ENCODE measurements around the gene OSBPL6.
"Not testable (repeated sequence)": the region's sequence is repeated elsewhere in the genome, so short reads cannot be mapped to it uniquely, and the experiment has no call there.

OSBPL6 gene

DNA sequence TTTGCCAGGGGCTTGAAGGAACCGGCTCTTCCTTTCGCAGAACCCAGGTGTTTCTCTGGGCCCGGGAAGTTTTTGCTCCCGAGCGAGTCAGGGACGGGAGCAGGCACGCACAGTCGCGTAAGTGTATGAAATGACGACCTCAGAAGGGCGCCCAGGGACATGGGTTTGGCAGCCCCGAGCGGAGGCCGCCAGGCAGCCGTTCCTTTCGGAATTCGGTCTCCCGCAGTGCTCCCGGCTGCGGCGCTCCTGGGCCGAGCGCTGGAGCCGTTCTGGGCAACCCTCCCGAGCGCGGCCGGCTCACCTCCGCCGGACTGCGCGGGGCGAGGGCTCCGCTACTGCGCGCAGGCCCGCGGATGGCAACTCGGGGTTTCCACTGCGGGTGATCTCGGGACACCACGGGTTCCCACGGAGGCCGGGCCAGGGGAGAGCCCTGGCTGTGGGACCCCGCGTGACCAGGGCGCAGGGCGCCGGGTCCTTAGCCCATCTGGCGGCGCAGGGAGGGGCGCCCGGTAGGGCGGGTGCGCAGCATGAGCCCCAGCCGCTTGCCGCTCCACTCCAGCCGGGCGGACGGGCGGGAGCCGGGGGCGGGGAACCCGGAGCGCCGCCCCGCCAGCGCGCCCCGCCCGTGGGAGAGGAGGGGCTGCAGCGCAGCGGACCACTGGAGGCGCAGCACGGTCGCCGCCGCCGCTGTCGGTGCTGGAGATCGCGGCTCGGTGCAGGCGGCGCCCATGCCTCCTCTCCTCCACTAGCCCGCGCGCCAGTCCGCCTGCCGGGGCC lies at the start of gene OSBPL6:
Gene OSBPL6, plus strand, starts transcription at position 690 of the 777 bp plus-strand sequence. CDS start 111,673 bp downstream, outside the sequence.
- peak; percentile 65 for DNase-seq

DNA sequence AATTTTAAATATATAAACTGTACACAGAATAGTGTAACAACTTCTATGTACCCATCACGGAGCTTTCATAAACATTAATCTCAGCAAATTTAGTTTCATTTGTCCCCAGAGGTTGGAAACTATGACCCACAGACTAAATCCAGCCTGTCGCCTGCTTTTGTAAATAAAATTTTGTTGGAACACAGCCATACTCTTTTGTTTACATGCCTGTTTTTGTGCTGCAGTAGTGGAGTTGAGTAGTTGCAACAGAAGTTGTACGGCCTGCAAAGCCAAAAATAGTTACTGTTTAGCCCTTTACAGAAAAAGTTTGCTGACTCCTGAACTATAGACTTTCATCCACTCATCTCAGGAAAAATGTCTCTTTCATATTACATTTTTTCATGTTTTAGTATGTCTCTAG lies 42.3 kb upstream of the OSBPL6 start:
- no peak for DNase-seq

DNA sequence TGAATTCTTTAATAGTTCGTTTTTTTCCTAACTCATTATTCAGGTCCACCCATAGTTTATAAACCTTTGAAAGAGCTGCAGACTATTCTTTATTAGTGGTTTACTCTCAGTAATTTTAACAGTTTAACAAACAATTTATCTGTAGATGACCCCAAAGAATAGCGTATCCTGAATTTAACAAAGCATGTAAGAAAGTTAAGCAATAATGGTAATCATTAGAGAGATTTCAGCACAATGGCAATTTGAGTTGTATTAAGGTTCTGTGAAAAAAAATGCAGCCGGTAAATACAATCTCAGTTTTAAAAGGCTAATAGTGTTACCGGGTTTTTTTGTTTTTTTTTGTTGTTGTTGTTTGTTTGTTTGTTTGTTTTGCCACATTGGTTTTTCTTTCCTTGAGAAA lies 41.8 kb upstream of the OSBPL6 start:
- no peak for DNase-seq

DNA sequence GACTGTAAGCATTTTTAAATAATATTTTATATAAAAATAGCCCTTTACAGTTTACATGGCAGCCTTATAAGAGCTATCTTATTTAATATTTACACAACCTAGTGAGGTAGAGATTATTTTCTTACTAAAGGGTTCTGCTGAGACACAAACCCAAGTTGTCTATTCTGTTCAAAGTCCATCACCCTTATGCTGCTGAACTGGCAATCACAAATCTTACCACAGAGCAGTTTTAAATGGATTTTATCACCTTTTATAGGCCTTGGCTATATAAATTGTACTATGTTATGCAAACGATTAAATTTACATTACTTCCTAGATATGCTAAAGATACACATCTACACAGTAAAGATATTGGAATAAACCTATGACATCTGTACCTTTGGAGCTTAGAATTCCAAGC lies 41.3 kb upstream of the OSBPL6 start:
- DNase-seq = no peak

DNA sequence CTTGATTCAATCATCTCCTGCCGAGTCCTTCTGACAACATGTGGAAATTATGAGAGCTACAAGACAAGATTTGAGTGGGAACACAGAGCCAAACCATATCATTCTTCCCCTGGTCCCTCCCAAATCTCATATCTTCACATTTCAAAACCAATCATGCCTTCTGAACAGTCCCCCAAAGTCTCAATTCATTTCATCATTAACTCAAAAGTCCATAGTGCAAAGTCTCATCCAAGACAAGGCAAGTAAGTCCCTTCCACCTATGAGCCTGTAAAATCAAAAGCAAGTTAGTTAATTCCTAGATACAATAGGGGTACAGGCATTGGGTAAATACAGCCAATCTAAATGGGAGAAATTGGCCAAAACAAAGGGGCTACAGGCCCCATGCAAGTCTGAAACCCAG lies 40.4 kb upstream of the OSBPL6 start:
- not testable (repeated sequence) for DNase-seq

DNA sequence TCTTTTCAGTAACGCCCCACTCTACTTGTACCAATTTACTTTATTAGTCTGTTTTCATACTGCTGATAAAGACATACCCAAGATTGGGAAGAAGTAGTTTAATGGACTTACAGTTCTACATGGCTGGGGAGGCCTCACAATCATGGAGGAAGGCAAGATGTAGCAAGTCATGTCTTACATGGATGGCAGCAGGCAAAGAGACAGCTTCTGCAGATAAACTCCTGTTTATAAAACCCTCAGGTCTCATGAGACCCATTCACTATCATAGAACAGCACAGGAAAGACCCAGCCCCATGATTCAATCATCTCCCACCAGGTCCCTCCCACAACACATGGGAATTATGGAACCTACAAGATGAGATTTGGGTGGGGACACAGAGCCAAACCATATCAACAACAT lies 38.8 kb upstream of the OSBPL6 start:
- no peak for DNase-seq

DNA sequence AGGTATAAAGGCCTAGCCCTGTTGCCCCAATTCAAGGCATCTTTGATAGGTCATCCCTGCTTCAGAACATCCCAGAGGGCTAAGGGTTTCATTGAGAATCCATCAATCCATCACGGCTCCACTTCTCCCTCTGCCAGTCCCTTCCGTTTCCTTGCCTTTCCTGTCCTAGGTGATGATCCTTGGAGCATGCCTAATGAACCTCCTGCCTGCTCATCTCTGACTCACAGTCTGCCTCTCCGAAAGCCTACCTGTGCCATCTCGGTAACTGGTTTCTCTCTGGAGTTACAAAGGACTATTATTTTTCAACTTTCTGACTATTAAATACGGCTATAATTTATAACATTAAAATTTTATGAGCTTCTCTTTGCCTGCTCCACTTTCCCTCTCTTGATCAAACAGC lies 36.7 kb upstream of the OSBPL6 start:
- no peak for DNase-seq

DNA sequence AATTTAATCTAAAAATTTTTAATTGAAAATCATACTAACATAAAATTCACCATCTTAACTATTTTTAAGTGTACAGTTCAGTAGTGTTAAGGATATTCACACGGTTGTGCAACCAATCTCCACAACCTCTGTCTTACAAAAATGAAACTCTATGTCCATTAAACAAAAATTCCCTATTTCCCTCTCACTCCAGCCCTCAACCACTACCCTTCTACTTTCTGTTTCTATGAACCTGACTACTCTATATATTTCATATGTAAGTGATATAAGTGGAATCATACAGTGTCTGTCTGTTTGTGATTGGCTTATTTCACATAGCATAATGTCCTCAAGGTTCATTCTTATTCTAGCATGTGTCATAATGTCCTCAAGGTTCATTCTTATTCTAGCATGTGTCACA lies 34.3 kb upstream of the OSBPL6 start:
- no peak for DNase-seq

DNA sequence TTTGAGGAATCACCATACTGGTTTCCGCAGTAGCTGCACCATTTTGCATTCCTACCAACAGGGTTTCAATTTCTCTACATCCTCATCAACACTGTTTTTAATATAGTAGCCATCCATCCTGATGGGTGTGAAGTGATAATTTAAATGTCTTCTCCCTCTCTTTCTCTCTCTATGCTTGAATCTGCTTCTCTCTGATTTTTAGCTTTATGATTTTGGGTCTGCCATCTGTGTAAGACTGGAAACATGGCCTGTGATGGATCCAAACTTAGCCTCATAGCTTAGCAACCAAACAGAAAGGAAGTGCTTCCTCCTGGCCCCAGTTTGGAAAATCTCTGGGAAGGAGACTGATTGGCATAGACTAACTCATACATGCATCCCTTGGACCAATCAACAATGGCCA lies 33.7 kb upstream of the OSBPL6 start:
- DNase-seq = no peak

DNA sequence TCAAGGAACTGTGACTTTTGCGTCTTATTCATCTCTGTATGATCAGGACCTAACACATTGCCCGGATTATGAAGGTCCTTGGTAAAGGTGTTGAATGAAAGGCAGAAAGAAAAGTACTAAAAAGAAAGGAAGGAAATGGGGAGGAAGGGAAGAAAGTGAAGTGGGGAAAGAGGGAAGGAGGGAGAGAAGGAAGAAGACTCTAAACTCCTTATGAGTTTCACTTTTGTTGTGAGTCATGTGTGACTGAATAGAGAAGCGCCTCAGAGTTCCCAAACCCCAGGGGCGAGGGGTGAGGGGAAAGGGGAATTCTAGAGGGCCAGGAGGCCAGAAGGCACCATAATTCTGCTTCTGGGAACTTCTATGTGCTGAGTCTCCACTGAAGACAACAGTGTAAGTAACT lies 30.9 kb upstream of the OSBPL6 start:
- no peak for DNase-seq

DNA sequence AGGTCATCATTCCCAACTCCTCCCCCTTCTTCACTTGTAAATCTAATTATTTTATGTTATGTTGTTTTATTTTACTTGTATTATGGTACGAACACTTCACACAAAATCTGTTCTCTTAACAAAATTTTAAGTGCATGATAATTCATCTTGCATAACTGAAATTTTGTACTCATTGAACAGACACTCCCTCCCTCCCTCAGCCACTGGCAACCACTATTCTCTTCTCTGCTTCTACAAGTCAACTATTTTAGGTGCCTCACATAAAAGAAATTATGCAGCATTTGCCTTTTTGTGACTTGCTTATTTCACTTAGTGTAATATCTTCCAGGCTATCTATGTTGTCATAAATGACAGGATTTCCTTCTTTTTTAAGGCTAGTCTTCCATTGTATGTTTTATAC lies 30.4 kb upstream of the OSBPL6 start:
- DNase-seq = no peak

DNA sequence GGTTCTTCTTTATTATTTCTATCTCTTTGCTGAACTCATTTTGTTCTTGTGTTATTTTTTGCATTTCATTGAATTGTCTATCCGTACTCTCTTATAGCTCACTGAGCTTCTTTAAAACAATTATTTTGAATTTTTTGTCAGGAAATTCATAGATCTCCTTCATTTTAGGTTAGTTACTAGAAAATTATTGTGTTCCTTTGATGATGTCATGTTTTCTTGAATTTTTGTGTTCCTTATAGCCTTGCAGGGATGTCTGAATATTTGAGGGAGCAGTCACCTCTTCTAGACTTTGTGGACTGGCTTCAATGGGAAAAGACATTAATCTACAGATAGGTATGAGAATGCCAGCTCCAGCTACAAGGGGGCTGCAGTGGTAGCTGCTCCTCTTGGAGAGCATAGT lies 20.7 kb upstream of the OSBPL6 start:
- DNase-seq = no peak

DNA sequence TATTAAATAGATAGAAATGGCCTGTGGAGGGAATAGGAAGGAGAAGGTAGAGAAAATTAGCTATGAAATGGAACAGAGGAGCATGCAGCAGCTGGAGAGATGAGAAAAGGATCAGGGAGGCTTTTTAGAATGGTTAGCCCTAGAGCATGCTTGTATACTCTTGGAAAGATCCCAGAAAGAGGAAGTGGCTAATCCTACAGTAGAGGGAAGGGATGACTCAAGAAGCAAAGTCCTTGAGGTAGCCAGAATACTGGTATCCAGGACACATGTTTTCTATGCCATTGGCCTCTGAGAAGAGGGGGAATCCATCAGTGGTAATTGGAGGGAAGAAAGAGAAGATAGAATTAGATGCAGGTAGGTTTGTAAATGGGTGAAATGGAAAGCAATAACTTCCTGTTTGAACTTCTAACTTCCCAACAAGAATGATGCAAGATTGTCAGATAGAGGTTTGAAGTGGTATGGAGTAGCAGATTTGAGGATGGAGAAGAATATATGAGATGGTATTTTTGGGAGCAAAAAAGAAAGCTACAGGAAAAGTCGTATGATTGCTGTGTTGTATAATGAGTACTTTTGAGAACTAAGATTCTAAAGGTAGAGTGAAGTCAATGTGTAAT lies 17.1 kb upstream of the OSBPL6 start:
- DNase-seq = no peak

DNA sequence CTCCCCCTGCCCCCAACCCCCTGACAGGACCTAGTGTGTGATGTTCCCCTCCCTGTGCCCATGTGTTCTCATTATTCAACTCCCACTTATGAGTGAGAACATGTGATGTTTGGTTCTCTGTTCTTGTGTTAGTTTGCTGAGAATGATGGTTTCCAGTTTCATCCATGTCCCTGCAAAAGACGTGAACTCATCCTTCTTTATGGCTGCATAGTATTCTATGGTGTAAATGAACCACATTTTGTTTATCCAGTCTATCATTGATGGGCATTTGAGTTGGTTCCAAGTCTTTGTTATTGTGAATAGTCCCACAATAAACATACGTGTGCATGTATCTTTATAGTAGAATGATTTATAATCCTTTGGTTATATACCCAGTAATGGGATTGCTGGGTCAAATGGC lies 13.7 kb upstream of the OSBPL6 start:
- not testable (repeated sequence) for DNase-seq

DNA sequence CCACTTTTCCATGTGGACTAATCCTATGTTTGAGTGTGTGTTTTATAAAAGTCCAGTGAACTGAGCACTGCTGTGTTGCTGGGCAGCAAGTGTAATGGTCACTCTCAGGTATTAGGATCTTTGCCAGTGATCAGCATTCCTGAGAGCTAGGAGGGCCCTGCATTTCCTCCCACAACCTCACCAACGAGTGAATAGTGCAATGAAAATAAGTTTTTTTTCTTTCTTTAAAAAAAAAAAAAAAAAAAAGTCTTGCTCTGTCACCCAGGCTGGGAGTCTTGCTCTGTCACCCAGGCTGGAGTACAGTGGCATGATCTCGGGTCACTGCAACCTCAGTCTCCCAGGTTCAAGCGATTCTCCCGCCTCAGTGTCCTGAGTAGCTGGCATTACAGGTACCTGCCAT lies 6.5 kb upstream of the OSBPL6 start:
- no peak for DNase-seq

DNA sequence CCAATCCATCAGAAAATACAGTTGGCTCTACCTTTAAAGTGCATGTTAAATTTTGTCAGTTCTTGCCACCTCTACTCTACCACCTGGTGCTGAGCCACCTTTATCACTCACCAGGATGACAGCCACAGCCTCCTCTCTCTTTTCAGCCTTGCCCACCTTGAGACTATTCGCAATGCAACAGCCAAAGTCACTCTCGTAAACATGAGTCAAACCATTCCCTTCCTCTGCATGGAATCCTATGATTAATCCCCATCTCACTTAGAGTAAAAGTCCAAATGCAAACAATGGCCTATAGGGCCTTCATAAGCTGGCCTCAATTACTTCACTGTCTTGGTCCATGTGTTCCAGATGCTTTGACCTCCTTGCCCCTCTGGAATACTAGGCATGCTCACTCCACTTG lies 5.8 kb upstream of the OSBPL6 start:
- no peak for DNase-seq

DNA sequence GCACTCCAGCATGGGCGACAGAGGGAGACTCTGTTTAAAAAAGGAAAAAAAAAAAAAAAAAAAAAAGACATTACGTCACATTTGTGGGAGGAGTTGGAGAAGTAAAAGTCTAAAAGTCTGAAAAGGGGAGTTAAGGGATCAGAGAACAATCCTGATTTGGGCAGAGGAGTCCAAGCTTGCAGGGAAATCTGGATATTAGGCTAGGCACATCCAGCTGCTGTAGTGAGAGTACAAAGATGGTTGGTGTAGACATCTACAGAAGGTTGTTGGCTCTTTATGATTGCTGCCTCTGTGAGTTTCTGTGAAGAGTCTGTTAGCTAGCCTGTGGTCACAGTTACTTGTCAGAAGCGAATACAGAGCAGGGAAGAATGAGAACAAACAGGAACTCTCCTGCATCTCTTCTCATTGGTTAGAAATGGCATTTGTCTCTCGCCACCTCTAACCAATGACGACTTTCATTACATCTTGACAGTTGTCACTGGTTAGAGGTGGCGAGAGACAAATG lies 3.3 kb upstream of the OSBPL6 start:
- no peak for DNase-seq

DNA sequence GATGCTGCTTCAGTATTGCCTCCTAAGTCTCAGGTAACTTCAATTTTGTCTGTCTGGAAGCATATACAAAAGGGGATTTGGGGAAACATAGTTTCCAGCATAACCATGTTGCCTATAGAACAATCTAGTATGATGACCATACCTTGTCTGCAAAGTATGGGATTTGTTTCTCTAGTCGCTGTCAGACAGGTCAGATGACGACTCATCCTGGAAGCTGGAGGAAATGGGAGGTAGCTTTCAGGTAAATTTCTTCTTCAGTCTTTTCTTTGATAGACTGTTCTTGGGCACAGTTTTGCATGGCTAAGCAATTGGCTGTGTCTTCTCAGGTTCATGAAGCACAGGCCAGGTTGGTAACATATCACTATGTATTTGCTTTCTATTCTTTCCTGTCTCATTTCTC lies 2.8 kb upstream of the OSBPL6 start:
- no peak for DNase-seq

DNA sequence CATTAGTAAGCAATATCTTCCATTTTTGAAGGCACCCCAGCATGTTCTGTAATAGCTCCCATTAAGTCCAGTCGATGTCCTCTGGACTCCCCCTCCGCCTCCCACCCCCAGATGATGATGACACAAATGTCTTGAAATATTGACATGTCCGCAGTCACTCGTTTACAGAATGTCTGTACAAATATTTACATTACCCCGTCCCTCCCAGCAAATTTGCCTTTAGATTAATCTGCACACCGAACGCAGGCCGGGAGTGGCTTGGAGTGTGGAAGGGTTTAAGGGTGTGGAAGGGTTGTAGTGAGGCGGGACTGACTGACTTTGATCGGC lies 853 bp upstream of the OSBPL6 start:
- DNase-seq = no peak

DNA sequence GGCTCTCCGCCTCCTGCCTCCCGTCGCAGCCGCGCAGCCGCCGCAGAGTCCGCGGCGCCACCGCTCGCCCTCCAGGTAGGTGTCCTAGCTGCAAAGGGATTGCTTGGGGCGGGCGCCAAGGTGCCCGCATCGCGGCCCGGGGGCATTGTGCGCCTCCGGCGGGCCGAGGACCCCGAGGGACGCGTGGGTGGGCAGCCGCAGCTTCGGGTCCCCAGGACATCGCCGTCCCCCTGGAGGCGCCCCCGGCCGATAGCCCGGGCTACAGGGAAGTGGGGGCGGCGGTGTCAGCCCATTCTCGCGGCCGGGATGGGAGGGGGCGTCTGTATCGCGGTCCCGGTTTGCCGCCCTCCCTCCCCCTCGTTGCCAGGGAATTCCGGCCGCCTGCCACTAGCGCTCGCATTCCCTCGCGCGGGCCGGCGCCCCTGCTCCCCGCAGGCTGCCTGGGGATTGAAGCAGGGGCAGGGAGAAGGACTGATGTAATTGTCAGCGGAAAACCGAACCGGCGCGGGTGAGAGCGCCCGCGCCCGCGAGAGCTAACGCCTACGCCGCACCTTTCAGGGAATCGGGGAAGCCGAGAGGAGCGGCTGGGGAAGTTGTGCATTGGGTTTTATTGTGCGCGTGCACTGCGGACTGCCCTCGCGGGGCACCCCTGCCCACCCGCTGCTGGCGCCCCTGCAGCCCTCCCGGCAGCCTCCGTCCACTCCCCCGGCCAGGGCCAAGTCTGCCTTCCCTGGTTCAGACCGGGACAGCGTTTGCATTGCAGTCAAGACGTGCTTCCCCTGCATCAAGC lies 483 bp downstream of the OSBPL6 start:
- DNase-seq = no peak

DNA sequence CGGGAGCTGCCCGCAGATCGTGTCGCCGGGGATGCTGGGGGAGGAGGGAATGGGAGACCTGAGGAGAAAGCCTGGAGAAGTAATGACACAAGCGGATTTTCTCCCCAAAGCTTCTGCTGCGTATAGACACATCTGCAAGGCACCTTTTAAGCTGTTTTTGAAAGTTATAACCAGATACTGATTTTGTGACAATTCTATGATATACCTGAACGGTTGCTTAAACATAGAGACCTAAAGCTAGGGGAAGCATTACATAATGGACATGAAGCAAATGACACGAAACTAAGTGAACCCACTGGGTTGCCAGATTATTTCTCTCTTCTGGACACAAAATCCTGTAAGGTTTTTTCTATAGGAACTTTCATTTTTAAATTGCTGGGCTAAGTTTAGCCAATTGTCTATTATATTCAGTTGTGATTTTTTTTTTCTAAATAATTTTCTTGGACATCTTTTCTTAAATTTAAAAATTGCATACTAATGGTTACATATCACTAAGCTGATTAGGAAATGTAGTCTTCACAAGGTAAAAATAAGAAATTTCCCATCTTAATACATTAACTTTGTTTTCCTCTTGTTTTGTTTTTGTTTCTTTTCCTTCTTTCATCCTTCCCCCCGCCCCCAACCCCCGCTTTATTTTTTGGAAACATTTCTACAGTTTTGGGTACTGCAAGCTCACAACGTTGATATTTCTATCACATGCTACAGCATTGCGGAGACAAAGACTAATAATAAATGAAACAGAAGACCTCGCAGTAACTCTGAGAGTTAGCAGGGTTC lies 1.3 kb downstream of the OSBPL6 start:
- DNase-seq = no peak

DNA sequence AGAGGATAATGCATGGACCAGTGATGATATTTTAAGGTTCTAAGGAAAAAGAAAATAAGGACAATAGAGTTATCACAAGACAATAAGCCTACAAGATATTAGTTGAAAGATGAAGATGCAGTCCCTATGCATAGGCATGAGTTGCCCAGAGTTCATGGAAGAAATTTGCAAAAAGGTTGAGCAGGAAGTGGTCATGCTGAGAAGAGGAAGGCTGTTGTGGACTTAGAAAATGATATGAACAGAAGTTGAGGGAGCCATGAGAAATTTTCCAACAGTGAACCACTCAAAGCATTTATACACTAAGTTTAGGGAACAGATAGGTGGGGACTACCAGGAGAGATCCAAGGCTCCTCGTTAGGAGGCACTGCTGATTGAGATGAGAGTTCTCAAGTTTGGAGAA lies 3.5 kb downstream of the OSBPL6 start:
- DNase-seq = no peak

DNA sequence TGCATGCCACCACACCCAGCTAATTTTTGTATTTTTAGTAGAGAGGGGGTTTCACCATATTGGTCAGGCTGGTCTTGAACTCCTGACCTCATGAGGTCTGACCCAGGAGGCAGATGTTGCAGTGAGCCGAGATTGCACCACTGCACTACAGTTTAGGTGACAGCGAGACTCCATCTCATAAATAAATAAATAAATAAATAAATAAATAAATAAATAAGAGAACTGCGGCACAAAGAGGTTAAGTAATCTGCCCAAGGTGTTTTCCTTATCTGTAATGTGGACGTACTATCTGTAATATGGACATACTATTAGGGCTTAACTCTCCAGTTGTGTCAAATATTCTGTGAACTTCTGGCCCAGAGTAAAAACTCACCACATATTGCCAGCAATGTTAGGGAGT lies 4.1 kb downstream of the OSBPL6 start:
- DNase-seq = not testable (repeated sequence)
